Stimulated activated CD8-positive, alpha-beta memory T cell treated with anti-CD3 and anti-CD28 coated beads, Interleukin-7, amount 100 ng/mL, for 48 hours (primary cell): ENCODE results near the gene EYA3.
A peak's percentile ranks its signal among the peaks of the same experiment; 100 is the strongest.

ENCODE experiments used
- DNase-seq, 2 donors: peaks; one replicate each; pipeline ENCODE4 v3.0.0-alpha.2; 2020; ENCODE audit warnings: low read depth in 1 of 2; ENCODE audit errors: extremely low read depth in 1 of 2

EYA3 gene

DNA sequence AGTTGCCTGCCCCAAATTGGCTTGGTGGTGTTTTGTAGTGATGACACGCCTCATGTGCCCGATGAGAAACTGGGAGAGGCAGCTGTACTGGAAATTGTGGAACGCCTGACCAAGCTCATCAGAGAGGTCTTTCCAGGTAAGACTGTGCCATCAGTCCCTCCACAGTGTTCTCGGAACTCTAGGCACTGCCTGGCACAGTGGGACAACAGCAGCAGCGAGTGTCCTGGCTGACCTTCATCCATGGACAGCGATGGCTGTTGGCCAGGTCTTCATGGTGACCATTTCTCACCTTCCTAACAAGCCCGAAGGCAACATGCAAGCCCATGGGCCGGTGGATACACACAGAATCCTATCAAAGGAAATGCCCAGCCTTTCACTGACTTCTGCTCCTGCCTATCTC lies 139.4 kb downstream of the EYA3 start:
- DNase-seq = no peak

DNA sequence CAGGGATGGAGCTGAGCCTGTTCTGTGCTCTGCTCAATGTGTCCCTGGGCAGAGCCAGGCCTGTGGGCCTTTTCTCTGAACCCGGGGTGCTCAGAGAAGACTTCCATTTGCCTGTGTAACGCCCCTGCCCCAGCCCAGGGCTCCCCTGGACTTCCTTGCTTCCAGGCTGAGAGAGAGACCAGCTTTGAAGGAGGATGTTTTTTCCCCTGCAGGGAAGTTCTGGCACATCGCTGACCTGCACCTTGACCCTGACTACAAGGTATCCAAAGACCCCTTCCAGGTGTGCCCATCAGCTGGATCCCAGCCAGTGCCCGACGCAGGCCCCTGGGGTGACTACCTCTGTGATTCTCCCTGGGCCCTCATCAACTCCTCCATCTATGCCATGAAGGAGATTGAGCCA lies 143.4 kb downstream of the EYA3 start:
- no peak for DNase-seq

DNA sequence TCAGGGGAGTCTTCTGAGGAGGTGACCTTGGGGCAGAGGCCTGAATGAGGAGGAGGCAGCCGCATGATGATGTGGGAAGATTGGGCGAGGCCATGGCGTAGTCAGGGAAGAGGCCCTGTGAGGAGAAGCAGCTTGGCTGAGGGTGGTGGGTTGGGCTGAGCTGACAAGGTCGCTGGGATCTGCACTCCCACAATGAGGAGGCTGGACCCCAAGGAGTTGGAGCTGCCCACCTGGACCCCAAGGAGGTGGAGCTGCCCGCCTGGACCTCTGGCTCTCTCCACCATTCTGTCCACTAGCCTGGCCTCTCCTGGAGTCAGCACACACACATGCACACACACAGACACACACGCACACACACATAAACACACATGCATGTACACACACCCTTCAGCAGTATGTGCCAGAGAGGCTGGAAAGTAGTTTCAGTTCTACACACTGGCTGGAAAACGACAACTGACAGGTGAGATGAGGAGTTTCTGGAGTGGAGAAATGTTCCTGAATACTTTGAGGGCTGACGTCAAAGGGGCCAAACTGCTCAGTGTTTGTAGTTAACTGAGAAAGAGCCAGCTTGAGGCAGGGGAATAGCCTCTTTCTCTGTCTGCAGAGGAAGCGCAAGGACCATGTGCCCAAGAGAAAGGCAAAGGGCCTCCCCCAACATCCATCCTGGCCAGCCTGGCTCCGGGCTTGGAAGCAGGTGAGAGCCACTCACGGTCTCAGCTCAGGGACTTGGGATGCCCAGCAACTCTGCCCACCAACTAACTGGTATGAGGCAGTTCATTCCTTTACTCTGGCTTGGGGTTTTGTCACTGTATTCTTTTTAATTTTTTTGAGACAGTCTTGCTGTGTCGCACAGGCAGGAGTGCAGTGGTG lies 146.5 kb downstream of the EYA3 start:
- DNase-seq = no peak

DNA sequence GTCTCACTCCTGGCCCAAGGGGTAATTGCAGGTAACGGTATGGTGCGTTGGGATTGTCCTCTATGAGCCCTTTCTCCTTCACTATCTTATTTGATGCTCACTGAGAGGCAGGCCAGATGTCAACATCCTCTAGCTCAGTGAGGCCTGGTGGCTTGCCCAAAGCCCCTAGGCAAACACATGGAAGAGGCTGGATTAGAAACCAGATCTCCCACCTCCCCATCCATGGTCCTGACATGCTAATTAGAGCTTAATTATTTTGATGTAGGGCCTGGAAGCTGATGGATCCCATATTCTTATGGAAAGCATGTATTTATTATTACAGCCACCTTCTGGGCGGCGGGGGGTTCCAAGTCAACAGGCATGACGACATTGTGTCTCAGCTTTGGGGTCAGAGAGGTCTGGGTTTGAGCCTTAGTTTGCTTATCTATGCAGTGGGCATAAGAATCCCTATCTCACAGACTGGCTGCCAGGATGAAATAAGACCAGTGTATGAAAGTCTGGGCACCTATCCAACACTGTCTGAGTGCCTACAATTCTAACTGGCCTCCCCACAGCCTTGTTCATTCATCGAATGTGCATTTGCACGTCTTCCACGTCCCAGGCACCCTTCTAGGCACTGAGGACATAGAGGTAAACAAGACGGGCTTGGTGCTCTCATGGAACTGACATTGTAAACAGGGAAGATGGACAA lies 147.4 kb downstream of the EYA3 start:
- DNase-seq = no peak

DNA sequence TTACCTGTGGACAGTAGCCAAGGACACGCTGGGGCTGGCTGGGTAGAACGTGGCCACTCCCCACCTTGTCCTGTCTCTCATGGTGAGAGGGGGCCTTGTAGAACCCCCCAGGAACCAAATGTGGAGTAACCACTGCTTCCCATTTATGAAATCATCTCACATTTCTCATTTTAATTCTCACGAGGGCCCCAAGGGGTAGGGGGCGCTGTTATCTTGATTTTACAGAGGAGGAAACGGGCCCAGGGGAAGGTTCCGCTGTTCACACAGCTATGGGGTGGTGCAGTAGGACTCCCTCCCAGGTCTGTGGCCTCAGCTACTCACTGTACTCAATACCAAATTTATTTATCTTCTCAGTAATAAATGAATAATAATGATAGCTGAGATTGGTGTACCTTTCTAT lies 148.1 kb downstream of the EYA3 start:
- peak in 1 of 2 donors; percentile 65 for DNase-seq

DNA sequence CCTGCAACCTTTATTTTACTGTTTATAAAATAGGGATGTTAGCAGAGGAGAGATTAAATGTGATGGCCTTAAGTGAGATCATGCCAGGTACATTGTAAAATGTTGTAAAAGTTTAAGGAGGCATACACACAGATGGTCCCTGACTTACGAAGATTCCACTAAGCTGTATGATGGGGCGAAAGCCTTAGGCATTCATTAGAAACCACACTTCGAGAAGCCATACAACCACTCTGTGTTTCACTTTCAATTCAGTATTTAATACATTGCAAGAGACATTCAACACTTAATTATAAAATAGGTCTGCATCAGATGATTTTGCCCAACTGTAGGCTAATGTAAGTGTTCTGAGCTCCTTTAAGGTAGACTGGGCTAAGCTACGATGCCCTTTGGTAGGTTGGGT lies 149.9 kb downstream of the EYA3 start:
- DNase-seq = no peak

DNA sequence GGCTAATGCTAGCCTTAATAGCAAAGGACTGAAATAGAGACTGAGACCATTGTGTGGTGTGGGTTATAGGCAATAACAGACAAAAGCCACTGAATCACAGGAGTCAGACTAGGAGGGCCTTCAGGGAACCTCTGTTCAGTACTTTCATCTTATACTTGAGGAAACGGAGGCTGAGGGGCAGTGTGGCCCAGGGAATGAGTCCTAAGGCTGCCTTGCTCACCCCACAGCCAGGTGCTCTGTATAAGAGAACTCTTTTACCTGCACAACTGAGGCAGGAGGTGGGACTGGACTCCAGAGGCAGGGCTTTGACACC lies 150.9 kb downstream of the EYA3 start:
- no peak for DNase-seq

DNA sequence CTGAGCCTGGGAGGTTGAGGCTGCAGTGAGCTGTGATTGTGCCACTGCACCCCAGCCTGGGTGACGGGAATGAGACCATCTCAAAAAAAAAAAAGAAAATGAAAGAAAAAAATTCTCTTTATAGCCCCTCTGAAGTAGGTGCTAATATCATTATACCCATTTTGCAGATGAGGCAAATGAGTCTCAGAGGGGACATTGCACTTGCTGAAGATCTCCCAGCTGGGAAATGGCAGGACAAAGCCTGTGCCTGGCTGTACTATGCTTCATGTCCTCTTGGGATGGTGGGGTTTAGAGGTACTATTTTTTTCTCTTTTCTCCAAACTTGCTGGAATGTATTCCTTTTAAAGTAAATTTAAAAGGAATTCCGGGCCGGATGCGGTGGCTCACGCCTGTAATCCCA lies 152.0 kb downstream of the EYA3 start:
- no peak for DNase-seq

DNA sequence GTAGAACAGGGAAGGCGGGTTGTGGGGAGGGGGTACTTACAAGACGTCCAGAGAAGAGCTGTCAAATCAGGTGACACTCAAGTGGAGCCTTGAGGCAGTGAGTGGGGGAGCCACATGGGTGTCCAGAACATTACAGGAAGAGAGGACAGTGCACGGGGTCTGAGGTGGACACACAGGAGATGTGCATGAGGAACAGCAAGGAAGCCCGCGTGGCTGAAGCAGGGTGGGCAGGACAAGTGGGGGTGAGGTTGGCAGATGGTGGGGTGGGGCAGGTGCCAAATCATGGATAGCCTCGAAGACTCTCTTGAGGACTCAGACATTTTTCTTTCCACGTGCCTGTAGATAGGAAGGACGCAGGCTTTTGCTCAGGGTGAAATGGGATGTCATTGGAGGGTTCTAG lies 152.7 kb downstream of the EYA3 start:
- no peak for DNase-seq

DNA sequence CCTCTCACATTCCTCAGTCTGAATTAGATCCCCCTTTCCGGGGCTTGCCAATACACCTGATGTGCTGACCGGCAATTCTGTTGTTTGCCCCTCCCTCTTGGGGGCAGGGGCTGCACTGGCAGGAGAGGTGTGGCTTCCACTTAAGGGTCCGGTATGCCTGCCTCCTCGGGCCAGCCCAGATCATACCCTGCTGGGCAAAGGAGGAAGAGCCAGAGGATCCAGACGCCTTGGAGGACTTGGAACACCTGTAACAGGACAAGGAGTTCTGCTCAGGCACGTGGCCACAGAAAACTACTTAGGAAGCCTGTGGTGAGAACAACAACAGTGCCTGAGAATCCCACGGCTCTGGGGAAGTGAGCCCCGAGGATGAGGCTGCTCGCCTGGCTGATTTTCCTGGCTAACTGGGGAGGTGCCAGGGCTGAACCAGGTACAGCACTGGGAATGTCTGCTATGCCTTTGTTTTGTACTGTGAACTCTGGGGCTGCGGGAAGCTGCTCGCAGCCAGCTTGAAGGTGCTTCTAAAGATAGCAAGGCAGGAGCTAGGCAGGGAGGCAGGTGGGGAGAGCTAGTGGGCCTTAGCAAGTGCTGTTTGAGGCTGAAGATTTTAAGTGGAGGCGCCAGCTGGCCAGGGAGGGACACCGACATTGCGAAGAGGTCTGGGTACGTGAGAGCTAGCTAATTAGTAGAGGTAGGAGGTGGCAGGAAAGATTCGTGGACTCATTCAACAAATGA lies 153.4 kb downstream of the EYA3 start, which contains the start of gene SMPDL3B:
TSS of gene SMPDL3B (plus strand) at position 183 of the 732 bp plus-strand sequence. CDS start at position 367, 184 bp downstream.
- DNase-seq = no peak

DNA sequence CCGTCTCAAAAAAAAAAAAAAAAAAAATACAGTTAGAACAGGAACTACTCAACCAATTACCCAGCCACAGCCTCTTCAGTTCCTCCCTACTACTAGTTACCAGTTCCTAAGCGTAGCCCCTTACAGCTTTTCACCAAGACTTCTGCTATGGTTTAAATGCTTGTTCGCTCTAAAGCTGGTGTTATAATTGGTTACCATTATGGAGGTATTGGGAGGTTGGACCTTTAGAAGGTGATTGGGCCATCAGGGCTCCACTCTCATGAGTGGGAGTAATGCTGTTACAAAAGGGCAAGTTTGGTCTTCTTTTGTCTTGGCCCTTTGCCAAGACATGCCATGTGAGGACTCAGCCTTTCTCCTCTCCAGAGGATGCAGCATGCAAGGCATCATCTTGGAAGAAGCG lies 156.7 kb downstream of the EYA3 start:
- no peak for DNase-seq

DNA sequence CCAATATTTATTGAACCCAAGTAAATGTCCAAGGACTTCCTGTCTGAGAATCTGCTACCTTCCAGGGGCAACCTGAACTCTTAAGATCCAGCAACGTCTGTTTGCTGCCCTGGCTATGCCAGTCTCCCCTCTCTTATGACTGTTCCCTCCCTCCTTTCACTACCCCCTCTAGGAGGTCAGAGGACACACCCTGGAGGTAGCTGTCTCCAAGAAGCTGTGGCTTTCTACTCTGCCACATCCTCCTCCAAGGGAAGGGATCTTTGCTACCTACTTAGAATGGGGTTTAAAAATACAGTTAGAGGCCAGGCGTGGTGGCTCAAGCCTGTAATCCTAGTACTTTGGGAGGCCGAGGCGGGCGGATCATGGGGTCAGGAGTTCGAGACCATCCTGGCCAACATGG lies 157.2 kb downstream of the EYA3 start:
- DNase-seq = no peak

DNA sequence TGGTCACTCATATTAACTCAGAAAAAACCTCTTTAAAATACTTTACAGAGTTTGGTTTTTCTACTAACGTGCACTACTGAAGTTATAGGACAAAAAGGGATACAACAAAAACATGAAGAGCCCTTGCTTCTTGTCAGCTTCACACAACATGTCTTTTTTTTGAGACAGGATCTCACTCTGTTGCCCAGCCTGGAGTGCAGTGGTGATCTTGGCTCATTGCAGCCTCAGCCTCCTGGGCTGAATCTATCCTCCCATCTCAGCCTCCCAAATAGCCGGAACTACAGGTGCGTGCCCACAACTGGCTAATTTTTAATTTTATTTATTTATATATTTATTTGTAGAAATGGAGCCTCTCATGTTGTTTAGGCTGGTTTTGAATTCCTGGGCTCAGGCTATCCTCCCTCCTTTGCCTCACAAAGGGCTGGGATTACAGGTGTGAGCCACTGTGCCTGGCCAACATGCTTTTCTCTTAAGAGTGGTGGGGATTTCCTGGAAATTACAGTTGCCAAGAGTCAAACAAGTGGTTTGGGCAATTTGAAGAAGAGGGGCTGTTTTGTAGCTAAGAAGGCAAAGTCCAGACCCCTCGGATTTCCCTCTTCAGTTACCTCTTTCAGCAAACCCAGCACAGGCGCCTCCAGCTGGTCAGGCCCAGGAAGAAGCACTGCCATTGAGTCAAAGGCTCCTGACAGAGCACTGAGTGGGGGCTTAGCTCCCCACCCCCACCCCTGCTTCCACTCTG lies 160.0 kb downstream of the EYA3 start:
- DNase-seq = no peak

DNA sequence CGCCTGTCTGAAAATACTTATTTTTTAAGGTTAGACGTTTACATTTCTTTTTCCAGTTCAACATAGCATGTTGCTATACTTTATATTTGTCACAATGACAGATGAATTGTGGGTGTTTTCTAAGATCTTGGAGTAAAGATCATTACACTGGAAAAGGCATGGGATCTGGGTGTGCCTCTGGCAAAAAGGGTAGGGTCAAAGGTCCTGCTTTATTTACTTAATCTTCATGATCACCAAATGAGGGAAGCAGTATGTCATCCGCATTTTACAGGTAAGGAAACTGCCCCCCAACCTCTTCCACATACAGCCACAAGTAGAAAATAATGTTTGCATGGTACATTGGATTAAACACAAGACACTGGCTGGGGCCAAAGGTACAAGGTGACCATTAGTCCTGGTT lies 166.1 kb downstream of the EYA3 start:
- no peak for DNase-seq
